H1 (cell line): ENCODE results near the gene ARHGAP6. TPM values are rescaled to one million over a fixed set of nuclear protein-coding genes. Genes with fewer than 3 reads are reported as not detected.

Source experiments
- GABPA ChIP-seq: IDR thresholded peaks from 2 replicates; pipeline ENCODE4 v1.6.1; 2011; ENCODE audit warnings: mild to moderate bottlenecking, low read length, moderate library complexity, borderline replicate concordance; ENCODE audit not compliant: insufficient read depth
- HDAC2 ChIP-seq, 2 experiments: fragments of 300-600 bp in 1 of 2; sonication (generic) in 1 of 2; IDR thresholded peaks; 2 replicates each; pipeline ENCODE4 v1.6.1; 2011 to 2012; ENCODE audit warnings: low read depth in 2 of 2, low read length in 2 of 2, mild to moderate bottlenecking in 2 of 2, moderate library complexity in 2 of 2, borderline replicate concordance in 1 of 2, inconsistent platforms in 1 of 2
- RNF2 ChIP-seq: fragments of 200-900, 300-1000 bp; sonication (generic); IDR thresholded peaks from 2 replicates; pipeline ENCODE4 v1.7.1; 2016; ENCODE audit warnings: borderline replicate concordance, low read depth, mild to moderate bottlenecking, antibody characterized with exemption, low read length; ENCODE audit not compliant: poor library complexity, severe bottlenecking; ENCODE audit errors: missing control alignments
- SP4 ChIP-seq: IDR thresholded peaks from 2 replicates; pipeline ENCODE4 v1.6.1; 2012; ENCODE audit warnings: low read length, inconsistent platforms
- polyA plus RNA-seq, 7 experiments: library from polyadenylated mRNA; depleted of rRNA in 3 of 7; stranded (reverse) in 5 of 7; unstranded in 2 of 7; fragments of >200 nt in 5 of 7; fragments of 200-250 nt in 2 of 7; gene quantifications; 1 replicate in 5 of 7; 2 replicates in 1 of 7; 4 replicates in 1 of 7; pipeline versions ENCODE4 v1.2.1 to v1.2.3, GENCODE V29; 2011 to 2013; ENCODE audit warnings: missing spikeins in 2 of 7, mixed read lengths in 2 of 7
- total RNA-seq: library from RNA; stranded (reverse); fragmentation: NEBNext Ultra II Directional; extraction: Animal tissue kit (Norgen Biotek cat#: 25700); gene quantifications from 2 replicates; pipeline ENCODE4 v1.2.1, GENCODE V29; 2021

Gene ARHGAP6
- total and polyA plus RNA-seq, 2 of the 8 experiments (the other 6 are each of a cell fraction or from before 2014, with no cell fraction given): 0.35 to 0.82 TPM

DNA sequence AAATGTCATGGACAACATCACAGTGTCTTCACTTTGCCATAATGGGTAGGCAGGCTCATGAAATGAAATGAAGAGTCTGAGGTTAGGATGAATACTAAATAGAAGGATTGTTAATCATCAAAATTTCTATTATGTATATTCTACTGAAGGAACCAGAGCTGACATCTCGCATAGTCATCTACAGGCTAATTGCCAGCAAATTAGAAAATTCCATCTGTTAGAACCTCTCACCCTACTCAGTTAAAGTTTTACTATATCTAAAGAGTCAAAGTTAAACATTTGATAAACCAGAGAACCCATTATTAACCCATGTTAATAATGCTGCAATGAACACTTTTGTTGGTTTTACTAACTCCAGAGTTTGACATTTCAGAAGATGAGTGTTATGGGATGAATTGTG lies 114.6 kb downstream of the ARHGAP6 start (continued):
- TF ChIP-seq SP4: no peak
- TF ChIP-seq GABPA: no peak
- TF ChIP-seq HDAC2 (IDR thresholded peaks at IDR 0.05; ENCODE audit: borderline replicate concordance in 1 of 2, low read depth in 2 of 2, low read length in 2 of 2): no peak
- no peak for TF ChIP-seq RNF2
